K562 (cell line): ENCODE measurements around the gene SDHAF1.
"Not testable (repeated sequence)": the region's sequence is repeated elsewhere in the genome, so short reads cannot be mapped to it uniquely, and the experiment has no call there.

Source experiments
- EP300 ChIP-seq: IDR thresholded peaks from 2 replicates; pipeline ENCODE4 v1.6.1; 2012; ENCODE audit warnings: low read length, improper control_type of control experiment
- GATAD2B ChIP-seq: fragments of 450-650 bp; IDR thresholded peaks from 2 replicates; pipeline ENCODE4 v1.6.1; 2017; ENCODE audit warnings: mild to moderate bottlenecking, borderline replicate concordance
- NCOR1 ChIP-seq: fragments of 450-650 bp; IDR thresholded peaks from 2 replicates; pipeline ENCODE4 v1.6.1; 2016; ENCODE audit warnings: mild to moderate bottlenecking, moderate library complexity
- NR2C1 ChIP-seq, 2 experiments: fragments of 450-650 bp; IDR thresholded peaks; 2 replicates each; pipeline ENCODE4 v1.6.1; 2017; ENCODE audit warnings: mild to moderate bottlenecking in 2 of 2, antibody characterized with exemption in 1 of 2, inconsistent platforms in 1 of 2, missing compliant biosample characterization in 1 of 2, missing genetic modification characterization in 1 of 2
- POLR2A ChIP-seq: fragments of 450-650 bp; conservative IDR thresholded peaks from 2 replicates; pipeline ENCODE4 v1.6.1; 2016
- RFX7 ChIP-seq: fragments of 250-450 bp; sonication (Bioruptor Pico); IDR thresholded peaks from 2 replicates; pipeline ENCODE4 v1.5.1; 2021; ENCODE audit warnings: mild to moderate bottlenecking
- SNIP1 ChIP-seq: fragments of 450-650 bp; IDR thresholded peaks from 2 replicates; pipeline ENCODE4 v1.7.1; 2017; ENCODE audit warnings: low read depth, mild to moderate bottlenecking
- TEAD1 ChIP-seq, 2 experiments: fragments of 450-650 bp in 1 of 2; sonication (generic) in 1 of 2; formaldehyde crosslinking; IDR thresholded peaks; 2 replicates each; pipeline versions ENCODE4 v1.4.0 to v1.8.0; 2020 to 2022; ENCODE audit warnings: mild to moderate bottlenecking in 2 of 2, missing genetic modification reagents in 1 of 2
- XRCC5 ChIP-seq: fragments of 200-400 bp; formaldehyde crosslinking; IDR thresholded peaks from 2 replicates; pipeline ENCODE4 v1.6.1; 2017; ENCODE audit warnings: low read depth, mild to moderate bottlenecking, low read length
- ZBED1 ChIP-seq: IDR thresholded peaks from 2 replicates; pipeline ENCODE4 v1.6.1; 2014
- ZNF140 ChIP-seq: fragments of 250-450 bp; sonication (Bioruptor Pico); IDR thresholded peaks from 2 replicates; pipeline ENCODE4 v1.8.0; 2021; ENCODE audit warnings: moderate library complexity, mild to moderate bottlenecking, inconsistent platforms
- TF ChIP-seq, protein P1 (sequence below): sonication (generic); formaldehyde crosslinking; IDR thresholded peaks from 2 replicates; pipeline ENCODE4 v1.8.1; 2022; ENCODE audit warnings: missing genetic modification reagents
- TF ChIP-seq, protein P2 (sequence below): fragments of 250-450 bp; sonication (Bioruptor Pico); IDR thresholded peaks from 2 replicates; pipeline ENCODE4 v1.8.0; 2021; ENCODE audit warnings: borderline replicate concordance, mild to moderate bottlenecking, moderate library complexity; ENCODE audit not compliant: poor library complexity, severe bottlenecking

DNA sequence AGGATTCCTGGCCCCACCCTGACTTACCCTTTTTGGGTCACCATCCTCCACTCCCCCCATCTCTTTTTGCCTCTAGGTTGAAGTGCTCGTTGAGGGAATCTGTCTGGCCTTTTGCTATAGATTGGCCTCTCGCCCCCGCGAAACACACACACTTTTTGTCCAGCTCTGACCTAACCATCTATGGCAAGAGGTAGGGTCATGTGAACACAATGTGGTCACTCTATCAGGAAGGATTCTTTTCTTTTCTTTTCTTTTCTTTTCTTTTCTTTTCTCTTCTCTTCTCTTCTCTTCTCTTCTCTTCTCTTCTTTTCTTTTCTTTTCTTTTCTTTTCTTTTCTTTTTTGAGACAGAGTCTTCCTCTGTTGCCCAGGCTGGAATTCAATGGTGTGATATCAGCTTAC is 14.0 kb upstream of the SDHAF1 start:
- TF ChIP-seq SNIP1; XRCC5; TEAD1 (CRISPR knock-in tag; IDR thresholded peaks at IDR 0.05); RFX7 (CRISPR knock-in tag); EP300; ZBED1; NCOR1; GATAD2B; POLR2A; NR2C1 (IDR thresholded peaks at IDR 0.05); NR2C1 (tag; IDR thresholded peaks at IDR 0.05); ZNF140: not testable (repeated sequence)
- TF ChIP-seq, protein P1, sequence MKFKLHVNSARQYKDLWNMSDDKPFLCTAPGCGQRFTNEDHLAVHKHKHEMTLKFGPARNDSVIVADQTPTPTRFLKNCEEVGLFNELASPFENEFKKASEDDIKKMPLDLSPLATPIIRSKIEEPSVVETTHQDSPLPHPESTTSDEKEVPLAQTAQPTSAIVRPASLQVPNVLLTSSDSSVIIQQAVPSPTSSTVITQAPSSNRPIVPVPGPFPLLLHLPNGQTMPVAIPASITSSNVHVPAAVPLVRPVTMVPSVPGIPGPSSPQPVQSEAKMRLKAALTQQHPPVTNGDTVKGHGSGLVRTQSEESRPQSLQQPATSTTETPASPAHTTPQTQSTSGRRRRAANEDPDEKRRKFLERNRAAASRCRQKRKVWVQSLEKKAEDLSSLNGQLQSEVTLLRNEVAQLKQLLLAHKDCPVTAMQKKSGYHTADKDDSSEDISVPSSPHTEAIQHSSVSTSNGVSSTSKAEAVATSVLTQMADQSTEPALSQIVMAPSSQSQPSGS (CRISPR knock-in tag): not testable (repeated sequence)
- TF ChIP-seq, protein P2, sequence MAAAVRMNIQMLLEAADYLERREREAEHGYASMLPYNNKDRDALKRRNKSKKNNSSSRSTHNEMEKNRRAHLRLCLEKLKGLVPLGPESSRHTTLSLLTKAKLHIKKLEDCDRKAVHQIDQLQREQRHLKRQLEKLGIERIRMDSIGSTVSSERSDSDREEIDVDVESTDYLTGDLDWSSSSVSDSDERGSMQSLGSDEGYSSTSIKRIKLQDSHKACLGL (CRISPR knock-in tag): not testable (repeated sequence)
